LHCN-M2 (cell line): ENCODE measurements around the gene MLC1. TPM values are rescaled to one million over a fixed set of nuclear protein-coding genes. Genes with fewer than 3 reads are reported as not detected.

ENCODE experiments used
- DNase-seq: peaks from one replicate; pipeline ENCODE4 v3.0.0-alpha.2; 2012; ENCODE audit warnings: low read depth
- total RNA-seq: library from RNA; depleted of rRNA; stranded (reverse); fragments of >200 nt; gene quantifications from 2 replicates; pipeline ENCODE4 v1.2.3, GENCODE V29; 2014; rRNA removed

The MLC1 gene
- total RNA-seq, 1 experiment from 2014 or later, result not detected

DNA sequence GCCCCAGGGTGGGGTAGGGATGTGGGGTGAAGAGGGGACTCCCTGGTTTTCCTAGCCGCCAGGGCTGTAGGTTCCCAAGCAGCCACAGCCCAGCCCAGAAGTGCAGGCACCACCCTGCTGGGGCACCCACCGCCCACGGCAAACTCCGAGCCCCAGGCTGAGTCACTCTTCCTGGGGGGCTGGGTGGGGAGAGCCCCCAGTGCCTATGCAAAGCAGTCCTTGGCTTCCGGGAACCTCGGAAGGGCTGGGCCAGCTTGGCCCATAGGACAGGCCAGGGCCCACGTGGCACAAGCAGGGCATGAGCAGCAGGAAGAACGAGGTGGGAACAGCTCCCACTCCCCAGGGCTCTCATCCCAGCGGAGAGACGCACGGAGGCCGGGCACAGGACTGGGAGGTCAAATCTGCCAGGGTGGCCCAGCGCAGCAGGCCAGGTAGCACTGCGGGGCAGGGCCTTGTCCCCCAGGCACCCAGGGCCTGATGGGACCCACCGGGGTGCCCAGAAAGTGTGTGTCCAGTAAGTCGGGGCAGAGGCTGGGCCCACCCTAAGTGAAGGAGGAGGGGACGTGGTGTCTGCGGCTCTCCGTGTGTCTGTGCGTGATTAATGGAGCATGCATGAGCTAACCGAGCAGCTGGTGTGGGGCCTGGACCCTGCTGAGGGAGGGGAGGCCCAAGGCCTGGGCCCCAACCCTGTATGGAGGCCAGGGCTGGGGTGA is 68.1 kb downstream of the MLC1 start:
- DNase-seq, result no peak

GRCh38 chr22:50016308-50016987 is 68.8 kb downstream of the MLC1 start:
- DNase-seq, result no peak

GRCh38 chr22:50015451-50016307 is 69.5 kb downstream of the MLC1 start:
- no peak for DNase-seq

DNA sequence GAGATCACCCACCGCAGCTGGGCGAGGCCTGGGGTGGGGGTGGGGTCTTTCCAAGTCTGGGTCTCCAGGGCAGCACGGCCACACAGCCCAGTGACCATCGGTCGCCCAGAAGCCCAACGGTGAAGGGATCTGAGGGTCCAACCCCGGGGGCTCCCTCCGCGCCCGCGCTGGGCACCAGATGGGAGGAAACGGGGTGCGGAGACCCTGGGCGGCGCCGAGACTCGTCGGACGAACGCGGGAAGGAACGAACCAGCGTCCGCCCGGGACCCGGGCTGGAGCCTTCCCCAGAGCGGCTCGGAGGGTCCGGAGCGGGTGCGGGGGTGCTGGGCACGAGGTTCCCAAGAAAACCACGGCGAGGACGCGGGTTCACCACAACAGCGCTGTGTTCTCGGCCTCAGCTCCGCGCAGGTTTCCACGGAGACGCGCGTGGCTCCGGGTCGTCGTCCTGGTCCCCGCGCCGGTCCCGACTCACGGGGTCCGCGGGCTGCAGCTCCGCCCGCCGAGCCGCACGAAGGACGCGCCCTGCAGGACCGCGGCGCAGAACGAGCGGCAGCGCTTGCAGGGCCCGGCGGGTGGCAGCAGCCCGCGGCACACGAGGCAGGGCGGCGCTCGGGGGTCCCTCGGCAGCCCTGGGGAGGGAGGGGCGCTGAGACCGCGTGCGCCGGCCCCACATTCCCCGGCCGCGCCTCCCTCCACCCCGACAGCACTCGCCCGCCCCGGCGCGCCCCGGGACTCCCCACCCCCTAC is 70.4 kb downstream of the MLC1 start:
- no peak for DNase-seq

GRCh38 chr22:50014053-50014501 is 71.1 kb downstream of the MLC1 start:
- DNase-seq, result no peak

- no peak for DNase-seq
These were observed 72.7 kb downstream of the MLC1 start, which contains the start of gene IL17REL for GRCh38 chr22:50012211-50013181. Gene IL17REL, minus strand, starts transcription at chr22:50012765. Its CDS starts 119 bp downstream, at chr22:50012646.

DNA sequence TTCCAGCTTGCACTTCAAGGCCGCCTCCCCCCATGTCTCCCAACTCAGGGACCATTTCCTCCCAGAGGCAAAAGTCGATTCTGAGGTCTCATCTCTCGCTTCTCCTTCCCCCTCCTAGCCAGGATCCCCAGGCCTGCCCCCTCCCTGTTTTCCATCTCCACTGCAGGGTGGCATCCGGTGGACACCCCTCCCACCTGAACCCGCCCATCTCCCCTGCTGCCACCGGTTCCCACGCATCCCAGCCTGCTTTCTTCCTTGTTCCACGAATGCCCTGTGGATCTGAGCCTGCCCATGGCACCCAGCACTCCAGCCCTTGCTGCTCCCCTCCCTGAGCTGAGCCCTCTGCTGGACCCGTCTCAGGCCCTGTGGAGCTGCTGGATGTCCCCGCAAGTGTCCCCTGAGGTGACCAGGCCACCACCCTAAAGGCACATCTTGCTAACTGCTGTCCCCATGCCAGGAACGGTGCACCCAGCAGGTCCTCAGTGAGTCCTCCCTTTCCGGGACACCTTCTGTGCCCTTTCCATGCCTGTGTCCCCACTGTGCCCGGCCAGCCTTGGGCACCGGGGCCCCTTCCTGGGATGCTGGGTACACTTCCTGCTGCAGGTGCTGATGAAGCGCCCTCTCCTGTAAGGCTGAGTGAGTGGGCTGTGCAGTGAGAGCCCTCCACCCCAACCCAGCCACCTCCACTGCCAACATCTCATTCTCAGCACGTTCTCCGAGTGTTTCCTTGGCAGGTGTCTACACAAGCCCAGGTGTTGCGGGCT is 73.6 kb downstream of the MLC1 start:
- DNase-seq, result no peak

DNA sequence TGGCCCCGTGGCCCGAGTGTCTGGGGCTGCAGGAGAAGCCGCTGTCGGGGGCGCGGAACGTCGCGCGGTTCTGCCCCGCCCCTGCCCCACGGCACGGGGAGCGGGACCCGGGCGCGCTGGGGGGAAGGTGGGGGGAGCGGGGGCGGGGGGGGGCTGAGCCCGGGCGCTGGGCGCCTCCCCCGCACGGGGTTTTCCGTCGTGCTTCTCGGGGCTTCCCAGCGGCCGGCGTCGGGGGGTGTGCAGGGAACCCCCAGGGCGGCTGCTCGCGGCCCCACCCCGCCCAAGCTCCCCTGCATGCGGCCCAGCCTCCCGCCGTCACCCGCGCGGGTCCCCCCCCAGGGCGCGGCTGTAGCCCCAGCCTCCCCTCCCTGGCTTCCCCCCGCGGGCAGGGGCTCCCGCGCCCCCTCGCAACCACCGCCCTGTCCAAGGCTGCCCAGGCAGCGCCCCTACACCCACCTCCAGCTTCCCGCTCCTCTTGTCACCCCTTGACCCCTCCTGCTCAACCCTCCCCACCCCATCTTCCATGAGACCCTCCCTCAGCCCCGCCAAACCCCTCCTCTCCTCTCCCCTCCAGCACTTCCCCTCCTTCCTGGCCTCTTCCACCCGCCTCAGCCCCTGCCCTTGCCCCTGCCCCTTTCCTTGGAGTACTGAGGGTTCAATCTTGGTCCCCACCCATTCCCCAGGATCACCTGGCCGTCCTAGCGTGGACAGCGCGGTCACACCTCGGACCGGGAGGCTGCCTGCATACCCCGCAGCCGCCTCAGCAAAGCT is 74.4 kb downstream of the MLC1 start:
- DNase-seq, result no peak

GRCh38 chr22:50009765-50010675 is 75.2 kb downstream of the MLC1 start:
- no peak for DNase-seq

Other genes with a start within 250 kb of the MLC1 start
- gene ZBED4, start 231.6 kb downstream of the MLC1 start, total RNA-seq, result 12.4 and 13.4 TPM in 2 replicates
- 18.1 and 19.4 TPM in 2 replicates for gene ALG12, start 167.0 kb downstream of the MLC1 start, total RNA-seq
- gene CRELD2, start 166.8 kb downstream of the MLC1 start, total RNA-seq, result 71.1 and 91.8 TPM in 2 replicates
- gene PIM3, start 124.7 kb downstream of the MLC1 start, total RNA-seq, result 30.5 and 30.8 TPM in 2 replicates
- not detected in 2 replicates for gene IL17REL, start 72.7 kb downstream of the MLC1 start, total RNA-seq
- not detected in 2 replicates for gene TTLL8, start 27.1 kb downstream of the MLC1 start, total RNA-seq
- gene MOV10L1, start 4.6 kb upstream of the MLC1 start, total RNA-seq, result 0.23 and 0.32 TPM in 2 replicates
- gene PANX2, start 85.3 kb upstream of the MLC1 start, total RNA-seq, result 0.17 TPM in 1 of 2 replicates, not detected in the other
- 26.3 and 31.5 TPM in 2 replicates for gene TRABD, start 100.5 kb upstream of the MLC1 start, total RNA-seq
- gene SELENOO, start 115.6 kb upstream of the MLC1 start, total RNA-seq, result 27.2 and 36.7 TPM in 2 replicates
- 29.8 and 34.6 TPM in 2 replicates for gene TUBGCP6, start 159.6 kb upstream of the MLC1 start, total RNA-seq
- gene HDAC10, start 165.8 kb upstream of the MLC1 start, total RNA-seq, result 28.2 and 29.1 TPM in 2 replicates
- 31.2 and 33.8 TPM in 2 replicates for gene MAPK12, start 176.3 kb upstream of the MLC1 start, total RNA-seq
- 7.6 and 8.3 TPM in 2 replicates for gene MAPK11, start 185.0 kb upstream of the MLC1 start, total RNA-seq
- 140 and 148 TPM in 2 replicates for gene PLXNB2, start 222.2 kb upstream of the MLC1 start, total RNA-seq
- gene DENND6B, start 241.6 kb upstream of the MLC1 start, total RNA-seq, result 2.8 and 3.5 TPM in 2 replicates